Fibroblast of skin of scalp (primary cell): ENCODE measurements around the gene PLSCR3.

Experiments
- DNase-seq: peaks from one replicate; pipeline ENCODE4 v3.0.0-alpha.2; 2013

The PLSCR3 gene

DNA sequence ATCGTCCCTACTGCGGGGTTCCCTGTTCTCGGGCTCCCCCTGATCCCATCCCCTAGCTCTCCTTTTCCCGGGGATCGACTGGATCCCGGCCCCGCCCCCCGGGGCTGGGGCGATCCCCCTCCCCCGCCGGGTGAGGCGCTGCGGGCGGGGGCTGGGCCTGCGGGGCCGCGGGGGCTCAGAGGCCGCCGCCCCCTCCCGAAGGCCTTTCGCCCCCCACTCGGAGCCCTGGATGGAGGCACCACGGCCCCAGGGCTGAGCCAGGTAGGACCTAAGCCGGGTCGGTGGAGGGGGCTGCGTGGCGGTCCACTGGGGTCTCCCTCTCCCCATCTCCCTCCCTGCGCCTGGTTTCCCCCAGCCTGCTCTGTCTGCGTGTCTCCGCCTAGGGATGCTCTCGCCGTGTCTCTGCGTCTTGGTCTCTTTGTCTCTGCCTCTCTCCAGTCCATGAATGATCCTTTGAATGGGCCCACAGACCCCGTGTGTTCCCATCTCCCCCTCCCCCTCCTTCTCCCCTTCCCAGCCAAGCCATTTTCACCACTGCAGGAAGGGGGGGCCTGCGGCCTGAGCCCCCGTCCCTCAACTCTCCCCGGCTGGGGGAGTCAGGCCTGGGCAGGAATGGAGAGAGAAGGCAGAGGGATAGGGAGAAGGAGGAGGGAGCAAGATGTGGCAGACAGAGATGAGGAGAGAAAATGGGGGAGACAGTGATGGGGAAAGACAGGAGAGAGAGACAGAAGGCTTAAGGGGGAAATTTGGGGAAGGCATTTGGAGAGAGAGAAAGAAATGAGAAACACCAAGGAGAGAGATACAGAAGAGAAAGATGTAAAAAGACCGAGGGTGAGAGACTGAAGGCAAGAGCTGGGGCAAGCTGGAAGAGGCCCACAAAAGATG is 11.3 kb upstream of the PLSCR3 start:
- DNase-seq, result no peak

DNA sequence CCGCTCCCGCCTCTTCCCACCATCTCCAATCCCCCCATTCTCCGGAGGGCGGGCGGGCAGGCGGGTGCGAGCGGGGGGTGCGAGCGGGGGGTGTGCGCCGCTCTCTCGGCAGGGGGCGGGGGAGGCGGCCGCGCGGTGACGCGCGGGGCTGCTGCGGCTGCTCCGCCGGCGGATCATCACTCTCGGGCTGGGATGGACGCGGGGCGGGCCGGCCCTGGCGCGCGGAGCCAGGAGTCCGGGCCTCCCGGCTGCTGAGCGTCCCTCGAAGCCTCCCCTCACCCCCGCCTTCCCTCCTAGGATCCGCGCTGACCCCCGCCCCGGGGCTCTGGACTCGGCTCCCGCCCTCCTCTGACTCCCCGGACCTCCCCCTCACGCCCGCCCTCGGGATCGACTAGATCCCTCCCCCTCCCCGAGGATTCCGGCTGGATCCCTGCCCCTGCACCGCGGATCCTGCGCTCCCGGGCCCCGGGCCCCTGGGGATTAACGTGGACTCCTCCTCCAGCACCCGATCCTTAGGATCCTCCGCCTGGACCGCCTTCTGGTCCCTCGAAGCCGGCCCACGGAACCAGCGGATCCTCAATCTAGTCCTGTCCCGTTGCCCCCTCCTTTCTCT is 10.5 kb upstream of the PLSCR3 start:
- peak; percentile 28 for DNase-seq

GRCh38 chr17:7403977-7404736 is 9.8 kb upstream of the PLSCR3 start, which contains the start of gene TMEM256:
TMEM256 (minus strand) TSS chr17:7404097; CDS start chr17:7404084, 13 bp downstream.
- DNase-seq, result peak; percentile 100

GRCh38 chr17:7403727-7403976 is 9.3 kb upstream of the PLSCR3 start:
- no peak for DNase-seq

GRCh38 chr17:7403043-7403726 is 8.9 kb upstream of the PLSCR3 start:
- DNase-seq, result no peak

GRCh38 chr17:7398612-7399011 is 4.3 kb upstream of the PLSCR3 start:
- no peak for DNase-seq

GRCh38 chr17:7396147-7396546 is 1.8 kb upstream of the PLSCR3 start:
- DNase-seq, result no peak

GRCh38 chr17:7393613-7394451 is 493 bp downstream of the PLSCR3 start:
- no peak for DNase-seq

GRCh38 chr17:7392696-7393612 is 1.4 kb downstream of the PLSCR3 start:
- DNase-seq, result no peak

GRCh38 chr17:7391307-7391706 is 3.0 kb downstream of the PLSCR3 start:
- no peak for DNase-seq

DNA sequence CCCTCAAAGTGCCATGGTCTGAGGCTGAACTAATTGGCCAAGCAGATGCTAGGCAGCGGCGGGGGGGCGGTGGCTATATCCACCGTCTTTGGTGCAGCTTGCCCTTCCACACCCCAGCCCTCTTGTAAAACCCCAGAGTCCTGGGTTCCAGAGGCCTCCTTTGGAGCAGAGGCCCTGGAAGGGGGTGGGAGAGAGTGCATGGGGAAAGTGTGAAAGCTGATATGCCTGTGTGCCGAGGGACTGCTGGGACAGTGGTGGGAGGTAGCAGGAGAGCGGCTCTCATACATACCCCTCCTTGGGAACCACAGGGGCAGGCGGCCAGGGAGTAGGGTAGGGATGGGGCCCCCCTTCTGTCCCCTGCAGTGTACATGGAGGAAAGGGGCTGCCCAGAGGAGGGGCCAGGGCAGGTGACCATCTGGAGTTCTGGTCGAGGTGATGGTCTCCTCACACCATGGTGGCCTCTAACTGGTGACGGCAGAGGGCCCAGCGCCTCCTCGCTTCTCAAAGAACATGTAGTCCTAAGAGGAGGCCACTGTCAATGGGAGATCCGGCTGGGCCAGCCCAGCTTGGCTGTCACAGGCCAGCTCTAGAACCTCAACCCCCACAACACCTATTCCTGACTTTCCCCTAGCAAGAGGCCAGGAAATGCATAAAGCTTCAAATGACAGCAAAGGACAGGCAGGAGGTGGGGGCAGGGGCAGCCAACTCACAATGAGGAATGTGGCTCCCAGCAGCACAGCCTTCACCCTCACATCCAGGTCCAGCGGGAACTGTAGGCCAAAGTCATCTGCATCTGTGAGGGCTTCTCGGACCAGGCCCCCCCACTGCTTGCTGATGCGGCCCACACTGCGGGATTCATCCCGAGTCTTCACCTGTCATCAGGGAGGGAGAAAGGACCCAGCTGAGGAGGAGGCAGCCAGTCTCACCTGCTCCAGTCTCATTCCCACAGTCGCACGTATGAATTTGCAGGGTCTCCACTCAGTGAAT is 4.1 kb downstream of the PLSCR3 start:
- DNase-seq, result no peak

- no peak for DNase-seq
Observed at GRCh38 chr17:7388856-7389255, 5.5 kb downstream of the PLSCR3 start.

GRCh38 chr17:7384489-7385081 is 9.7 kb downstream of the PLSCR3 start:
- DNase-seq, result no peak

DNA sequence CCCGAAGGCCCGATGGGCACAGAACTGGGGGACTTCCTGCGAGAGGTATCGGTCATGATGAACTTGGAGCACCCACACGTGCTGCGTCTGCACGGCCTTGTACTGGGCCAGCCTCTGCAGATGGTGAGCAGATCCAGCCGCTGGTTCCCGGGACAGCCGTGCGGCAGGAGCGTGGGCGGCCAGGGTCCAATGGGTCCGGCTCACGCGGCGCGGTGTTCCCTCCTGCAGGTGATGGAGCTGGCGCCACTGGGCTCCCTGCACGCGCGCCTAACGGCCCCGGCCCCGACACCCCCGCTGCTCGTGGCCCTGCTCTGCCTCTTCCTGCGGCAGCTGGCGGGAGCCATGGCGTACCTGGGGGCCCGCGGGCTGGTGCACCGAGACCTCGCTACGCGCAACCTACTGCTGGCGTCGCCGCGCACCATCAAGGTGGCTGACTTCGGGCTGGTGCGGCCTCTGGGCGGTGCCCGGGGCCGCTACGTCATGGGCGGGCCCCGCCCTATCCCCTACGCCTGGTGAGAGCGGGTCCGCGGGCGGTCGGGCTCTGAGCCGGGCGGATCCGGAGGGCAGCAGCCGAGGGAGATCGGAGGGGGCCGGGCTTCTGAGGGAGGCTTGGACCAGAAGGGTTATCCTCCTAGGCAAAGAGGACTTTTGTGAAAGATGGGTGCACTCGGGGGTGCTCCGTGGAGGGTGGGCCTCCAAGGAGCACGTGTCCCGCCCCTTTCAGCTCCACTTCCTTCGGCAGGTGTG is 10.4 kb downstream of the PLSCR3 start:
- DNase-seq, result peak; percentile 30

- no peak for DNase-seq
Observed at GRCh38 chr17:7383371-7383741, 11.0 kb downstream of the PLSCR3 start.

DNA sequence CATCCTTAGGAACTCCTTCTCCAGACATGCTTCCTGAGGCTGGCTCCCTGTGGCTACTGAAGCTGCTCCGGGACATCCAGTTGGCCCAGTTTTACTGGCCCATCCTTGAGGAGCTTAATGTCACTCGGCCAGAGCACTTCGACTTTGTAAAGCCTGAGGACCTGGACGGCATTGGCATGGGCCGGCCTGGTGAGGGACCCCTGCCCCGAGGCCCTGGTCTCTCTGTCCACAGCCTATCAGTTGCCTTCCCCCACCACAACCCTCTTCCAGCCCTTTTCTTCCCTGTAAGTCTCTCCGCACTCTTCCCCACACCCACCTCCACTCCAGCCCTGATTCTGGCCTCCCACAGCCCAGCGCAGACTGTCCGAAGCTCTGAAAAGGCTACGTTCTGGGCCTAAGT is 11.4 kb downstream of the PLSCR3 start:
- DNase-seq, result no peak

DNA sequence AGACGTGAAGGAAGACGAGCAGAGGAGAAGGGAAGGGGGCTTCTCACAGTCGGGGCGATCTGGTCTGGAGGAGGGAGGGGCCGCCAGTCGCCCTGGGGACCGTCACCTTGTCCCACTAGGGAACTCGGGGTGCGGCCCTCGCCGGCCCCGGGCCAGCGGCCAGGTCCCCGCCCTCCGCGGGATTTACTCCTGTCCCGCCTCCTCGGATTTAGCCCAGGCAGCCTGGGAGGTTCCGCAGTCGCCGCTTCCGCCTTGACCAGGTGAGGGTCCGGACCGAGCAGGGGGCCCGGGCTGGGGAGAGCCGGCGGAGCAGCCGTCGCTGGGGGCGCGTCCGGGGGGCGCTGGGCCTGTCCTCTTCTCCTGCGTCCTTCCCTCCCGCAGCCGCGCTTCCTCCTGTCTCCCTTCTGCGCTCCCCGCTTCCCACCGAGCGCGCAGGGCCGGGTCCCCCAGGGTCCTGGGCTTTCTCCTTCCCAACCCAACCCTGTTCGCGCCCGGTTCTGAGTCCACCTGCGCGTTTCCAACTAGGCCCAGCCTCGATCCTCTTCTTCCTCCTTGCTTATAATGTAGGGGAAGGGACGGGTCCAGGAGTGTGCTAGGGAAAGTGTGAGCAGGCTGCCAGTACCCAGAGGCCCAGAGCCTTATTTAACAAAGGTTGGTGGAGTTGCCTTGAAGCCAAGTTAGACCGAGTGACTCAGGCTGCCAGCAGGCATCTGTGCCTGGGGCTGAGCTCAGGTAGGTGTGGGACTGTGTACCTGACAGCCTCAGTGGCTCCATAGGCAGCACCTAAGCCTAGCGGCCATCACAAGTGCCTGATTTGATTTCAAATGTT is 13.3 kb downstream of the PLSCR3 start, which contains the start of gene TNK1:
TNK1 (plus strand) TSS at position 235 of the 829 bp plus-strand sequence. CDS start 1,838 bp downstream, outside the sequence.
- DNase-seq, result no peak
